H9 (cell line): ENCODE data around the gene APCDD1. TPM values are rescaled to one million over a fixed set of nuclear protein-coding genes. Genes with fewer than 3 reads are reported as not detected.

Source experiments
- DNase-seq: peaks from one replicate; pipeline ENCODE4 v3.0.0-alpha.2; 2017
- H2AFZ ChIP-seq: one replicate; pipeline ENCODE4 v1.6.1; 2013; ENCODE audit warnings: mild to moderate bottlenecking, low read length, control low read depth, moderate library complexity
- H2AK5ac ChIP-seq: 2 replicates; pipeline ENCODE4 v1.6.1; 2013; ENCODE audit warnings: low read length, control low read depth, mixed read lengths; ENCODE audit not compliant: insufficient read length
- H2BK120ac ChIP-seq: one replicate; pipeline ENCODE4 v1.6.1; 2013; ENCODE audit warnings: low read depth, mild to moderate bottlenecking, low read length, control low read depth, inconsistent platforms; ENCODE audit not compliant: poor library complexity, severe bottlenecking
- H2BK12ac ChIP-seq: 2 replicates; pipeline ENCODE4 v1.6.1; 2013; ENCODE audit warnings: low read length, control low read depth, mixed read lengths, low read depth; ENCODE audit not compliant: insufficient read length
- H2BK15ac ChIP-seq: 2 replicates; pipeline ENCODE4 v1.6.1; 2013; ENCODE audit warnings: low read depth, low read length, control low read depth
- H2BK20ac ChIP-seq: one replicate; pipeline ENCODE4 v1.6.1; 2013; ENCODE audit warnings: low read depth, mild to moderate bottlenecking, low read length, control low read depth, inconsistent platforms; ENCODE audit not compliant: poor library complexity, severe bottlenecking
- H2BK5ac ChIP-seq: 2 replicates; pipeline ENCODE4 v1.6.1; 2013; ENCODE audit warnings: low read length, control low read depth, mixed read lengths; ENCODE audit not compliant: insufficient read length
- H3K14ac ChIP-seq: 2 replicates; pipeline ENCODE4 v1.6.1; 2013; ENCODE audit warnings: low read length, control low read depth; ENCODE audit not compliant: insufficient read depth
- H3K18ac ChIP-seq: 2 replicates; pipeline ENCODE4 v1.6.1; 2013; ENCODE audit warnings: low read depth, mild to moderate bottlenecking, mixed read lengths, low read length, control low read depth; ENCODE audit not compliant: insufficient read length
- H3K23ac ChIP-seq: 2 replicates; pipeline ENCODE4 v1.6.1; 2013; ENCODE audit warnings: low read length, control low read depth, mixed read lengths, low read depth; ENCODE audit not compliant: insufficient read length
- H3K23me2 ChIP-seq: 2 replicates; pipeline ENCODE4 v1.6.1; 2013; ENCODE audit warnings: low read depth, mild to moderate bottlenecking, mixed read lengths, low read length, control low read depth; ENCODE audit not compliant: insufficient read length, poor library complexity, severe bottlenecking
- H3K27ac ChIP-seq: 2 replicates; pipeline ENCODE4 v1.5.1; 2013; ENCODE audit warnings: low read length, control low read depth, mixed read lengths, low read depth; ENCODE audit not compliant: insufficient read length
- H3K27me3 ChIP-seq: 2 replicates; pipeline ENCODE4 v1.6.1; 2013; ENCODE audit warnings: low read length, control low read depth, inconsistent platforms; ENCODE audit not compliant: insufficient read depth
- H3K4ac ChIP-seq: 2 replicates; pipeline ENCODE4 v1.6.1; 2013; ENCODE audit warnings: low read depth, mild to moderate bottlenecking, control low read depth, inconsistent platforms, low read length, moderate library complexity
- H3K4me1 ChIP-seq: 2 replicates; pipeline ENCODE4 v1.6.1; 2013; ENCODE audit warnings: low read length, control low read depth, inconsistent platforms; ENCODE audit not compliant: insufficient read depth
- H3K4me2 ChIP-seq: 2 replicates; pipeline ENCODE4 v1.6.1; 2013; ENCODE audit warnings: low read length, control low read depth, mixed read lengths; ENCODE audit not compliant: insufficient read length, insufficient read depth
- H3K56ac ChIP-seq: 2 replicates; pipeline ENCODE4 v1.6.1; 2013; ENCODE audit warnings: low read depth, mild to moderate bottlenecking, mixed read lengths, low read length, control low read depth; ENCODE audit not compliant: insufficient read length
- H3K79me1 ChIP-seq: 2 replicates; pipeline ENCODE4 v1.6.1; 2013; ENCODE audit warnings: low read depth, mild to moderate bottlenecking, moderate library complexity, low read length, control low read depth, inconsistent platforms; ENCODE audit not compliant: insufficient read depth, poor library complexity, severe bottlenecking
- H3K79me2 ChIP-seq: 2 replicates; pipeline ENCODE4 v1.6.1; 2013; ENCODE audit warnings: low read length, control low read depth, inconsistent platforms; ENCODE audit not compliant: insufficient read depth
- H3K9ac ChIP-seq: 2 replicates; pipeline ENCODE4 v1.6.1; 2013; ENCODE audit warnings: low read length, control low read depth, mixed read lengths; ENCODE audit not compliant: insufficient read length; ENCODE audit errors: extremely low read depth
- H3K9me3 ChIP-seq: one replicate; pipeline ENCODE4 v1.6.1; 2013; ENCODE audit warnings: low read depth, low read length, inconsistent platforms; ENCODE audit not compliant: control insufficient read depth
- H3T11ph ChIP-seq: one replicate; pipeline ENCODE4 v1.6.1; 2013; ENCODE audit warnings: mild to moderate bottlenecking, low read length, control low read depth, inconsistent platforms
- H4K20me1 ChIP-seq: one replicate; pipeline ENCODE4 v1.6.1; 2013; ENCODE audit not compliant: control insufficient read depth, insufficient read length, insufficient read depth
- H4K5ac ChIP-seq: 2 replicates; pipeline ENCODE4 v1.6.1; 2013; ENCODE audit warnings: low read depth, mild to moderate bottlenecking, mixed read lengths, low read length, control low read depth; ENCODE audit not compliant: insufficient read length
- H4K8ac ChIP-seq: replicated peaks from 2 replicates; pipeline ENCODE4 v1.6.1; 2013; ENCODE audit warnings: low read length, control low read depth, mixed read lengths, low read depth; ENCODE audit not compliant: insufficient read length
- H4K91ac ChIP-seq: 2 replicates; pipeline ENCODE4 v1.6.1; 2013; ENCODE audit warnings: low read depth, mild to moderate bottlenecking, moderate library complexity, mixed read lengths, low read length, control low read depth; ENCODE audit not compliant: insufficient read length
- H3K27ac Mint-ChIP-seq, 3 experiments: 2 replicates in 2 of 3; 3 replicates in 1 of 3; pipeline ENCODE4 v1.8.0; 2020 to 2021; ENCODE audit warnings: mixed read lengths in 3 of 3, mild to moderate bottlenecking in 1 of 3, moderate library complexity in 1 of 3
- H3K27me3 Mint-ChIP-seq: 2 replicates; pipeline ENCODE4 v1.8.0; 2021; ENCODE audit warnings: low read depth, mild to moderate bottlenecking, moderate library complexity, mixed read lengths
- H3K36me3 Mint-ChIP-seq, 3 experiments: 2 replicates in 2 of 3; 3 replicates in 1 of 3; pipeline ENCODE4 v1.8.0; 2020 to 2021; ENCODE audit warnings: low read depth in 3 of 3, mixed read lengths in 3 of 3; ENCODE audit not compliant: insufficient read depth in 1 of 3
- H3K4me1 Mint-ChIP-seq, 2 experiments: 2 replicates each; pipeline ENCODE4 v1.8.0; 2020; ENCODE audit warnings: mixed read lengths in 2 of 2
- H3K4me3 Mint-ChIP-seq, 2 experiments: 2 replicates in 1 of 2; 3 replicates in 1 of 2; pipeline ENCODE4 v1.8.0; 2020 to 2021; ENCODE audit warnings: mild to moderate bottlenecking in 2 of 2, mixed read lengths in 2 of 2, moderate library complexity in 1 of 2
- H3K9me3 Mint-ChIP-seq, 2 experiments: 2 replicates in 1 of 2; 3 replicates in 1 of 2; pipeline ENCODE4 v1.8.0; 2020; ENCODE audit warnings: mild to moderate bottlenecking in 2 of 2, mixed read lengths in 2 of 2, moderate library complexity in 1 of 2
- CTCF ChIP-seq: fragments of 200-600 bp; sonication (generic); conservative IDR thresholded peaks from 3 replicates; pipeline ENCODE4 v1.8.0; 2021; ENCODE audit warnings: antibody characterized with exemption, mild to moderate bottlenecking
- total RNA-seq: library from RNA; stranded (reverse); gene quantifications from 2 replicates; pipeline ENCODE4 v1.2.1, GENCODE V29; 2021

APCDD1 gene
- total RNA-seq, 1 experiment from 2014 or later, result 1.8 TPM

GRCh38 chr18:10508591-10508990 is 54.2 kb downstream of the APCDD1 start:
- no peak overlapping the region for H2BK20ac ChIP-seq
- H2BK12ac ChIP-seq, result no peak overlapping the region
- no peaks in the 10 kb centered on the region for H3K79me2 ChIP-seq
- no peak overlapping the region for H3K56ac ChIP-seq
- no peak for TF ChIP-seq CTCF
- no peak overlapping the region for H3K4me2 ChIP-seq
- Mint-ChIP-seq H3K36me3 (peaks cover 8 to 32% (median 18%) of the 10 kb centered on the region in 3 experiments), H3K4me1 (no peaks in the 10 kb centered on the region), H3K9me3 (peaks cover 35 to 40% of the 10 kb centered on the region in 2 experiments), H3K27me3 (peaks cover under 1% of the 10 kb centered on the region; the same call in 1 of the 2 replicates), H3K4me3 (no peak overlapping the region), H3K27ac (no peak overlapping the region)
- no peak overlapping the region for H2BK5ac ChIP-seq
- H3K79me1 ChIP-seq, result no peaks in the 10 kb centered on the region
- no peak overlapping the region for H4K91ac ChIP-seq
- no peak overlapping the region for H3K9ac ChIP-seq
- H4K20me1 ChIP-seq, result no peaks in the 10 kb centered on the region
- H3T11ph ChIP-seq, result no peak overlapping the region
- no peak overlapping the region for H3K18ac ChIP-seq
- no peak overlapping the region for H2BK15ac ChIP-seq
- H3K23me2 ChIP-seq, result no peaks in the 10 kb centered on the region
- H4K5ac ChIP-seq, result no peak overlapping the region
- no peak for DNase-seq
- no peaks in the 10 kb centered on the region for H3K4me1 ChIP-seq
- no peak overlapping the region for H2BK120ac ChIP-seq
- no peak overlapping the region for H4K8ac ChIP-seq
- no peaks in the 10 kb centered on the region for H3K27me3 ChIP-seq
- H3K14ac ChIP-seq, result no peak overlapping the region
- no peak overlapping the region for H3K27ac ChIP-seq
- no peak overlapping the region for H2AFZ ChIP-seq
- H3K9me3 ChIP-seq, result peaks cover 10% of the 10 kb centered on the region
- H3K23ac ChIP-seq, result no peak overlapping the region
- no peak overlapping the region for H3K4ac ChIP-seq
- no peak overlapping the region for H2AK5ac ChIP-seq
